CD4-positive, alpha-beta T cell treated with Interleukin-15 for 4 hours (primary cell): ENCODE results near the gene ANKLE2.
A peak's percentile ranks its signal among the peaks of the same experiment; 100 is the strongest.
"Not testable (repeated sequence)": the region's sequence is repeated elsewhere in the genome, so short reads cannot be mapped to it uniquely, and the experiment has no call there.

Source experiments
- DNase-seq: peaks from one replicate; pipeline ENCODE4 v3.0.0-alpha.2; 2020; ENCODE audit warnings: low spot score

Gene ANKLE2

GRCh38 chr12:132719141-132719953 lies 42.3 kb downstream of the ANKLE2 start:
- DNase-seq, result no peak

DNA sequence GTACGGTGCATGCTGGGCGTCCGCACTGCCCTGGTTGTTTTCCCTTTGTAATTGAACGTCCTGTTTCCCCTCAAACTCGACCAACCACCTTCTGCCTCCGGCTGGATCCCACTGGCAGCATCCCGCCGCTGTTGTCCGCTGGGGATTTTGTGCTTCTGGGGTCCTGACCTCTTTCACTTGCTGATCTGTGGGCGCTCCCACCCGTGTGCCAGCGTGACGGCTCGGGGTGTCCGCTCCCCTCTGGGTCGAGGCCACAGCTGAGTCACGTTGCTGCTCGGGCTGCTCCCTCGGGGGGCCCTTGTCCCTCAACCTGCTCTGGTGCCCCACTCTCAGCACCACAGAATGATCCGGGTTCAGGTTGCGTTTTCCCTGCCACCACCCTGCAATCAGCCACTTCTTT lies 43.0 kb downstream of the ANKLE2 start:
- DNase-seq, result no peak

- no peak for DNase-seq
Measured at GRCh38 chr12:132717531-132718387, 43.9 kb downstream of the ANKLE2 start.

- no peak for DNase-seq
Measured at GRCh38 chr12:132717011-132717410, 44.6 kb downstream of the ANKLE2 start.

- no peak for DNase-seq
Measured at GRCh38 chr12:132716356-132716755, 45.3 kb downstream of the ANKLE2 start.

GRCh38 chr12:132715874-132716273 lies 45.8 kb downstream of the ANKLE2 start:
- DNase-seq, result no peak

DNA sequence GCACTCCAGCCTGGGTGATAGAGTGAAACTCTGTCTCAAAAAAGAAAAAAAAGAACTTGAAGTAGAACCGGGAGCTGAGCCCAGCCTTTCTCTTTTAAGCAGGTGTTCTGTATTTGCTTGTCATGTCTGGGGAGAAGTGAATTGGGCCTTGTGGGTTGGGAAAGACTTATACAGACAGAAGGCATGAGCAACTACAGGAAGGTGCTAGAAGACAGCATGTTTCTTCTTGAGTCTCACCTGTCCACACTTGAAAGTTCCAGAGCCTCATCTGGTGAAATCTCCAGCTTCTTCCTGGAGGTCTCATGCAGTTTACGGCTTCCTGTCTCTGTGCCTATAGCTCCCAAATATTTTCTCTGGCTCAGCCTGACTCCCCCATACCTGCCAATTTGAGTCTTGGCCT lies 48.5 kb downstream of the ANKLE2 start:
- DNase-seq, result no peak

- DNase-seq, result no peak
Measured at GRCh38 chr12:132711080-132711843, 50.4 kb downstream of the ANKLE2 start.

- peak; percentile 92 for DNase-seq
Measured at GRCh38 chr12:132710405-132711079, 51.1 kb downstream of the ANKLE2 start, which contains the start of gene PGAM5. Gene PGAM5, plus strand, starts transcription at chr12:132710842. Its CDS starts 35 bp downstream, at chr12:132710877.

DNA sequence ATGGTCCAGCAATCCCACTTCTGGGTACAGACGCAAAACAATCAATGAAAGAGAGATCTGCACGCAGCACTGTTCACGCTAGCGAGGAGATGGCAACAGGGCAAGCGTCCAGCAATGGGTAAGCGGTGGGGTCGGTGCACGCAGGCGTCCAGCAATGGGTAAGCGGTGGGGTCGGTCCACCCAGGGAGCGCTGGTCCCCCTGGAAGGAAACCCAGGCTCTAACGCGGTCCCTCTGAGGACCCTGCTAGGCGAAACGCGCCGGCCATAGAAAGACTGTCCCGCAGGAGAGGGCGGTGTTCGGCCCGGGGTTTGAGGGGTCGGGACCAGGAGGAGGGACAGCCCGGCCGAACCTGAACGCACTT lies 51.6 kb downstream of the ANKLE2 start:
- no peak for DNase-seq

DNA sequence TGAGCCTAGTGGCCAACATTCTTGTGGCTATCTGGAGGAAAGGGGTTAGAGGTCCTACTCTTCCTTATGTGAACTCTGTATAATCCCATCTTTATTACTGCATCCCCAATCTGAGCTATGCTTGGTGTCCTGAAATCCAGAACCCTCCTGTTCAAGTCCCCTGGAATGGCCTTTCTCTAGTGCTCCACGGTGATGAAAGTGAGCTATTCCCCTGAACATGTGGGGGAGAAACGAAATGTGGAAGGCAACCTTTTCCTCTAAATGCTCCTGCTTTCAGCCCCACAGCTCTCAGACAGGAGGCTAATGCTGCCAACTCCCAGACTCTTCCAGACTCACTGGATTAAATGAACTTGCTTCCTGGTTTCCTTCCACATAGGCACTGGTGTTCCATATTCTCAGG lies 53.5 kb downstream of the ANKLE2 start:
- no peak for DNase-seq

DNA sequence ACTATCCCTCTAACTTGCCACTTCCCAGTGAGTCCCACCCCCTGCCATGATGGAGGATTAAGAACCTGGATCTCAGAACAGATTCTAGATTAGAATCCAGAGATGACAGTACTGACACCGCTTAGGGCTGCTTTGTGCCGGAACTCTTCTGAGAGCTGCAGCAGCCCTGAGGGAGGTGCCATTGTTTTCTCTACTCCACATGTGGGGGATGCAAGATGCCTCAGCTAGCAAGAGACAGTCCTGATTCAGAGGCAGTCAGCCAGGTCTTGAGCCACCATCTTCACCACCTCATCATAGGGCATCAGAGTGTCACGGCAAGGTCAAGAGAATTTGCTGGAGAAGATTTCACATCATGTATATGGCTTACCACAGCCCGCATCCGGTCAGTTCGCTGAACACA lies 54.4 kb downstream of the ANKLE2 start:
- no peak for DNase-seq

- no peak for DNase-seq
Measured at GRCh38 chr12:132703641-132704040, 58.0 kb downstream of the ANKLE2 start.

DNA sequence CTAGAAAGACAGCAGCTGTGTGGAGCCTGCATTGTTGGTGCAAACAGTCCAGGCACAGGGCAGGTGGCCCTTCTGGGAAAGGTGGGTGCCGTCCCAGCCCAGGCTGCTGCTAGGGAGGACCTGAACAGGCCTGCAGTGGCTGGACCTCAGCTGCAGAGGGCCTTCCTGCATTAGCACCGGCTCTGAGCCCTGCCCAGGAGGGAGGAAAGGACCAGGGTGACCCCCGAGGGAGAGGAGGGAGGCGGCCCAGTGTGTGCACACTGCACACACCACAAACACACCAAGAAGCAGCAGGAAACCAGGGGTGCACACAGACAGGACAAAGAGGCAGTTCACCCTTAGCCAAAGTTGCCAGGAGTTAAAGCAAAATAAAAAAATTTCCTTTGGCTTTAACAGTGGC lies 59.0 kb downstream of the ANKLE2 start:
- no peak for DNase-seq

DNA sequence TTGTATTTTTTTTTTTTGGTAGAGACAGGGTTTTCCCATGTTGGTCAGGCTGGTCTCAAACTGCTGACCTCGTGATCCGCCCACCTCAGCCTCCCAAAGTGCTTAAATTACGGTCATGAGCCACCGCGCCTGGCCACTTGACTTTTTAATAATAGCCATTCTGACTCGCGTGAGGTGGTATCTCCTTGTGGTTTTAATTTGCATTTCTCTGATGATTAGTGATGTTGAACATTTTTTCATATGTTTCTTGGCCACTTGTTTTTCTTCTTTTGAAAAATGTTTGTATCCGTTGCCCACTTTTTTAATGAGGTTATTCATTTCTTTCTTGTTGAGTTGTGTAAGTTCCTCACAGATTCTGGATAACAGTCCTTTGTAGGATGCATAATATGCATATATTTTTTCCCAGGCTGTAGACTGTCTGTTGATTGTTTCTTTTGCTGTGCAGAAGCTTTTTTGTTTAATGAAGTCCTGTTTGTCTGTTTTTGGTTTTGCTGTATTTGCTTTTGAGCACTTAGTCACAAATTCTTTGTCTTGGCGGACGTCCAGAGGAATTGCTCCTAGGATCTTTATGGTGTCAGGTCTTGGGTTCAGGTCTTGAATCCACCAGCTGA lies 61.3 kb downstream of the ANKLE2 start:
- no peak for DNase-seq

DNA sequence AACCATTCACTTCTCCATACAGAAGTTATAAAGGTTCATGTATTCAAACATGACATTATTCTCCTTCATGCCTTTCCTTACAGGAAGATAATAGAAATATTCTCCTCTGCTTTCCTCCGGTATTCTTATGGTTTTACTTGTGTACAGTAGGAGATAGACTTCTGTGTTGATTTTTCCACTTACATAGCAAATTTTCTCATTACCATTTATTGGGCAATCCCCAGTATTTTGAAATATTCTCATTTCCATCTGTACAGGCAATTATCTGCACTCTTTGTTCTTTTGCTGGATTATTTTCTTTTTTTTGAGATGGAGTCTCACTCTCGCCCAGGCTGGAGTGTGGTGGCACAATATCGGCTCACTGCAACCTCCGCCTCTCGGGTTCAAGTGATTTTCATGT lies 63.3 kb downstream of the ANKLE2 start:
- DNase-seq, result no peak

DNA sequence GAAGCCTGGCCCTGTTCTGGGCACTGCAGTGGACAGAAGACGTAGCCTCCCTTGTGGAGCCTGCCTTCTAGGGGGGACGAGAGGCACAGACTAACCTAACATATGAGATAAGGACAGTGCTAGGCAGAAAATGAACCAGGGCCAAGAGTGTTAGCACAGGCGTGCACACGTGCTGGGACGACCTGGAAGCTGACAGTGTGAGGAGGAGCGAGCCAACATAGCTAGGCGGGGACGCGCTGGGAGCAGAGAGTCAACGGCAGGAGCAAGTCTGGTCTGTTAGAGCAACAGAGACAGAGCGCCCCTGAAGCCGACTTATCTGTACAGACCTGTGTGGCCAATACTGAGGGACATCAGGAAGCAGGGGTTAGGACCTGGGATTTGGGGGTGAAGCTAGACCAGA lies 66.2 kb downstream of the ANKLE2 start:
- DNase-seq, result no peak

GRCh38 chr12:132694888-132695287 lies 66.7 kb downstream of the ANKLE2 start:
- DNase-seq, result not testable (repeated sequence)

- not testable (repeated sequence) for DNase-seq
Measured at GRCh38 chr12:132692030-132692429, 69.6 kb downstream of the ANKLE2 start.

GRCh38 chr12:132690112-132690511 lies 71.5 kb downstream of the ANKLE2 start:
- DNase-seq, result no peak

DNA sequence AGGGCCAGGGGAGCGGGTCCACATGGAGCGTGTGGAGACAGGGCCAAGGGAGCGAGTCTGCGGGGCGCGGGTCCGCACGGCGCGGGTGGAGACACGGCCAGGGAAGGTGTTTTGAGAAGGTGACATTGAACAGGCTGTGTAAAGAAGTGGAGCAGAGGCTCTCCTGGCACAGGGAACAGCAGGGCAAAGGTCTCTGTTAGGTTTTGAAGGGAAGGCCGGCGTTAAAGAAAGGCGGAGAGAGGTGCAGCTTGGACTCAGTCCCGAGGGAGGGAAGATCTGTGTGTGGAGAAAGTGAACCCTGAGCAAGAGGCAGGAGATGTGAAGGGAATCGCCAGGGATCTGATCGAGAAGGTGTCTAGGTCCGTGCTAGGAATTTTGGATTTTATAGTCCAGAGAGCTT lies 72.4 kb downstream of the ANKLE2 start:
- DNase-seq, result no peak
